GM12801 (cell line): Measurements from ENCODE around the gene NFE2L2.

Source experiments
- CTCF ChIP-seq: IDR thresholded peaks from one replicate; pipeline ENCODE4 v1.5.1; 2011; ENCODE audit warnings: control low read depth; ENCODE audit not compliant: insufficient read length; ENCODE audit errors: extremely low read depth

NFE2L2 gene

GRCh38 chr2:177237932-177238331 lies 26.6 kb downstream of the NFE2L2 start:
- no peak for TF ChIP-seq CTCF

DNA sequence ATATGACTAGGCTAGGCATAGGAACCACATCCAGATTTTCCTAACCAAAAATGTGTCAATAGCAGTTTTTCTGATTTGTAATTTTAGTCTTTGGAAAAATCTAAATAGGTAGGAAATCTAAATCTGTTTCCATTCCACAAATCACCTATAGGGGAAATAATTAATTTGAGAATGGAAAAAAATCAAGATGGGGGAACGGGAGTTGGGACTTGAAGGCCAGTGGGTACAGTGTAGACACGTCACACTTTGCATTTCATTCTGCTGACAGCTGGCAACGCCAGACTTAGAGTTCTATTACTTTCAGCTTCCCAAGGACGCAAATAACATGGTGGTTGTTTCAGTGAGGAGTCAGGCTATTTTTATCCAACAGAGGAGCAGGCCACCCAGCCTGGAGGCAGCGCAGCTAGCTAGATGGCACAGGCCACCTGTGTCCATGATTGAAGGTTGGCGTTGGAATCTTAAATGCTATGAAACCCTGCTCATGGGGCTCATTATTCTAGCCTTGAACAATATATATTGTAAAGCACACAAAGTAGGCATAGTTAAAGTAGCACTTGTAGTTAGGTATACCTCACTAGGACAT lies 28.6 kb downstream of the NFE2L2 start:
- TF ChIP-seq CTCF, result no peak

DNA sequence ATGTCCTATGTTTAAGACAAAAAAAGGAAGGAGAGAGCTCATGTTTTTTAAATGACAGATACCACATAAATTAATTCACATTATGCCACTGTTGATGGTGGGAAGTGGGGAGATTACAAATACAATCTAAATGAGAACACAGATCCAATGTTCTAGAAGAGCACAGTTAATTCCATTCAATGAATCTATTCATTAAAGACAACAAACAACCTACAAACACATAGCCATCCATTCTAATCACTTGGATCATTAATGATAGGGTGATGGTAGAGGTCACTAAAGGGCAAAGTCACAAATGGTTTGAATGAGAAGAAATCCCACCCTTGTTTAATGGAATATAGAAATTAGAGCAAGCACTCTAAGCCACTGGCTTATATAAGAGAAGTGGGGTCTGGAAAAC lies 30.3 kb downstream of the NFE2L2 start:
- TF ChIP-seq CTCF, result no peak

GRCh38 chr2:177232098-177232704 lies 32.3 kb downstream of the NFE2L2 start:
- TF ChIP-seq CTCF, result no peak

GRCh38 chr2:177231270-177231669 lies 33.3 kb downstream of the NFE2L2 start:
- no peak for TF ChIP-seq CTCF

DNA sequence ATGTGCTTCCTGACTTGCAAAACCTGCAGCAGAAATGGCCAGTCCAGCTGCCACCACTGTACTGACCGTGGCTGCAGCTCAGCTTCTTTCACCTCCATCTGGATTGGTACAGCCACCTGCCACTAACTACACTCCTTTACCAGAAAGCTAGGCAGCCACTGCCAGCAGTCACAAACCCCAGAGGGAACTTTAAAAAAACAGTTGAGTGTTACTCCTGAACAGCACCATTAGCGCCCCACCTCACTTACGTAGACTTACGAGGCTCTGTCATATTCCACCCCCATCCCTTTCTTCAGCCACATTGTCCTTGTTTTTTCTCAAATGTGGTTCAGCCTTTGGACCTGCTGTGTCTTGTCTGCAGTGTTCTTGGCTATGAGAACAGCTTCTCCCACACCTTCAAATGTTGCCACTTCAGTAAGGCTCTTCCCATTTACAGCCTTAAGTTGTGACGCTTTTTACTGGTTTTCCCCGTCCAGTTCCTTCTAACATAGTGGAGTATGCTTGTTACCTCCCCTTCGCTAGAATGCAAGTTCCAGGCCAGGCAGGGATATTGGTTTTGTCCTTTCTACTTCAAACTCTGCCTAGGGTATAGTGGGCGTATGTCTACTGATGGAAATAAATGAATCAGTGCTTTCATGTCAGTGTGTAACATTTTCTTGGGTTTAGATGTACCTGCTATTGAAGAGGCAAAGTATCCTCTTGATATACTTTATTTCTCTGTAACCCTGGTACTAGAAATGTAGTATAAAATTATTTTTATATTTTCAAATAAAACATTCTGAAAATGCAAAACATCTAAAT lies 34.9 kb downstream of the NFE2L2 start:
- no peak for TF ChIP-seq CTCF

DNA sequence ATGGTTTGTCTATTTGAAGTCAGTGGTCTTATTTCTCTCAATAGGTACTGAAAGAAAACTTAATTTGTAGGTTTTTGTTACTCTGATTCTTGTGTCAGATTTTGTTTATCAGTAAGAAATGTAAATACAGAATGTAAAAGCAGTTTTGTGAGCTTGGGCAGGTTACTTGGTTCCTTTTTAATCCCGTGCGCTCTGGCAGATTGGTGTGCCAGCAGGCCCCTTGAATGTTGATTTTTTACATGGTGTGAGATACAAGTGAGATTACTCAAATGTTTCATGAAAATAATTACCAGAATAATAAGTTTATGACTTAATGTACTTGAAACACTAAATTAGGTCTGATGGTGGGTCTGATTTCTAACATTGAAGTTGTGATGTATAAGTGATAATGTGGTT lies 38.6 kb downstream of the NFE2L2 start:
- TF ChIP-seq CTCF, result no peak
